Activated naive CD4-positive, alpha-beta T cell treated with Interleukin-2 at 50 U/mL for 16 hours (primary cell): ENCODE results near the gene VWDE.
"Not testable (repeated sequence)": the region's sequence is repeated elsewhere in the genome, so short reads cannot be mapped to it uniquely, and the experiment has no call there.

ENCODE experiments used
- DNase-seq: peaks from one replicate; pipeline ENCODE4 v3.0.0-alpha.2; 2020

The VWDE gene

DNA sequence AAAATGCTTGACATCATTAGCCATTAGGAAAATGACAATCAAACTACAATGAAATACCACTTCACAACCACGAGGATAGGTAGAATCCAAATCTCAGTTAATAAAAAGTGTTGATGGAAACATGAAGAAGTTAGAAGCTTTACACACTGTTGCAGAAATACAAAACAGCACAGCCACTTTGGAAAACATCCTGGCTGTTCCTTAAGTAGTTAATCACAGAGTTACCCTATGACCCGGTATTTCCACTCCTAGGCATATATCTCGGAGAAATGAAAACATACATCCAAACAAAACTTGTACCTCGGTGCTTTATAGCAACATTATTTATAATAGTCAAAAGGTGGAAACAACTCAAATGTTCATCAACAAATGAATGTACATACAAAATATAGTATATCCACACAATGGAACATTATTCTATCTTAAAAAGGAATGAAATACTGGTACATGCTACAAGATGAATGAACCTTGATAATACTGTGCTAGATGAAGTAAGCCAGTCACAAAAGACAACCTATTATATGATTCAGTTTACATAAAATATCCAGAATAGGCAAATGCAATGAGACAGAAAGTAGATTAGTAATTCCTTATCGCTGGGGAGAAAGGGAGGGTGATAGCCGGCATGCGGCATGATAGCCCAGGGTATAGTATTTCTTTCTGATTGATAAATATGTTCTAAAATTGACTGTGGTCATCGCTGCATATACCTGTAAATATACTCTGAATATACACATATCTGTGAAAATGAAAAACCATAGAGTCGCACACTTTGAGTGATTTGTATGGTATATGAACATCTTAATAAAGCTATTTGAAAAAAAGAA lies 1.9 kb downstream of the VWDE start:
- DNase-seq = no peak

DNA sequence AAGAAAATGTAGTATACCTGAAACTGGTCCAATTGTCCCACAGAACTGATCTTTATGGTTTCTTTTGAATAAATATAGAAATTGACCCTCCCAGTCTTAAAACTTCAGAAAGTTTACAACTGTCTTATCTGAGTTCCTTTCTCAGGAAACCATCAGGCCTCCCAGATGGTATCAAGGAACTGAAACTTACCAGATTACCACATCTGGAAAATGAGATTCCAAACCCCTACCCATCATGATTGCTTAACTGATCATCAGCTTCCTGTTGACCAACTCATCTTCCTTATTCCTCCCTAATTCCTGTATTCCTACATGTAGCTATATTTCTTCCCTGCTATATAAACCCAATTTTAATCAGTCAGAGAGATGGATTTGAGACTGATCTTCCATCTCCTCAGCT lies 5.5 kb downstream of the VWDE start:
- DNase-seq = no peak

DNA sequence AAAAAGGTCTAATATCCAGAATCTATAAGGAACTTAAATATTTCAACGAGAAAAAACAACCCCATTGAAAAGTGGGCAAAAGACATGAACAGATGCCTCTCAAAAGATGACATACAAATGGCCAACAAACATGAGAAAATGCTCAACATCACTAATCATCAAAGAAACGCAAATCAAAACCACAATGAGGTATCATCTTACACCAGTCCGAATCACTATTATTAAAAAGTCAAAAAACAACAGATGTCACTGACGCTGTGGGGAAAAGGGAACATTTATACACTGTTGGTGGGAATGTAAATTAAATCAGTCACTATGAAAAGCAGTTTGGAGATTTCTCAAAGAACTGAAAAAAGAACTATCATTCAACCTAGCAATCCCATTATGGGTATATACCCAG lies 6.0 kb downstream of the VWDE start:
- DNase-seq = no peak

DNA sequence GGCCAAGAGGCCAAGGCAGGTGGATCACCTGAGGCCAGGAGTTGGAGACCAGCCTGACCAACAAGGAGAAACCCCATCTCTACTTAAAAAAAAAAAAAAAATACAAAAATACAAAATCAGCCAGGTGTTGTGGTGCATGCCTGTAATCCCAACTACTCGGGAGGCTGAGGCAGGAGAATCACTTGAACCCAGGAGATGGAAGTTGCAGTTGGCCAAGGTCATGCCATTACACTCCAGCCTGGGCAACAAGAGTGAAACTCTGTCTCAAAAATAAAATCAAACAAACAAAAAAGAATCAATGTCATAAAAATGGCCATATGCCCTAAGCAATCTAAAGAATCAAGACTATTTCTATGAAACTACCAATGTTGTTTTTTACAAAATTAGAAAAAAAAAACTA lies 7.0 kb downstream of the VWDE start:
- DNase-seq = not testable (repeated sequence)

DNA sequence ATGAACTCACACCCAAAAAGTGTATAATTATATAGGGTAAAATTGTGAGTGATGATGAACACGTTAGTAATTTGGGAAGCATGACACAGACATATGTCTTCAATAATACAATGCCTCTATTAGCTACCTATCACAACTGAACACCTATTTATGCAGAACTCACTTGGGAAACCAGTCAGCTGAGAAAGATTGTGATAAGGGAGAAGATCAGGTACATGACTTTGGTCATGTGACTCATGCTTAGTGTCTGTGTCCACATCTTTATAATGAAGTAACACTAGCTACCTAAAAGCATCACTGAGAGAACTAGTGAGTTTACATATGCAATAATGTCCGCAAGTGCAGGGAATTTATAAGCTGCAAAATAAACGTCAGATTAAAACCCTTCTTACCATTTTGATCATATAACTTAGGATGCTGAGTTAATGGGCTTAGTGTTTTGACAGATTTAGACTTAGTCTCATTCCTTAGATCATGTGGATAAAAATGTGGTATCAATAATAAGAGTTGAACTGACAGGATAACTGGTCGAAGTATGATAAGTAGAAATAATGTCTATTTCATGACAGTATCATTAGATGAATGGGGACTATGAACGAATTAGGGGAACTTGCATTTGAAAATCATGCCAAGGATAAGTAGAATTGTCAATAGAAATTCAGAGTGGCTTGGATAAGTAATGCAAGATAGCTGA lies 11.6 kb downstream of the VWDE start:
- no peak for DNase-seq

DNA sequence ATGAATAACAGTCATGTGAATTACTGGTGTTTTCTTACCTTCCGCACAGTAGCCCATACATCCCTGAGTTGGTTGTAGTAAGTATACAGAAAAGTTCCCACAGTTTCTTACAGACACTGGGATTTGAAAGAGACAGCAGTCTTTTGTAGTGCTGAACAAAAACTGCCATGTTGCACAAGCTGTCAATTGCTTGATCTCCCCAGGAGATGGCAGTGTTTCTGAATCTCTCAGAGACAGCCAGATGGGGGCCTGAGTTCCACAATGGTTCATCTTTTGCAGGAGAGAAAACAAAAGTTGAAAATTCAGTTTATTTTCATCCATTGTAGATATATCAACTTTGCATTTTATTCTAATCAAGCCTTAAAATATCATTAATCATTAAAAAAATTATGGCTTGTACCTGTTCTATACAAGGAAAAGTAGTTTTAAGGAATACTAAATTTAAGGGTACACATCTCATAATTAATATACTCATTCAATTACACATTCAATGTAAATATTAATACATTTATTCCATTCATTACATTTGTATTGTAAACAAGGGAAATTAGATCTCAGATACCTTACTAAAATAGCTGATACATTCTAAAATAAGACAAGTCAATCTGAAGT lies 14.5 kb downstream of the VWDE start:
- peak; percentile 39 for DNase-seq

DNA sequence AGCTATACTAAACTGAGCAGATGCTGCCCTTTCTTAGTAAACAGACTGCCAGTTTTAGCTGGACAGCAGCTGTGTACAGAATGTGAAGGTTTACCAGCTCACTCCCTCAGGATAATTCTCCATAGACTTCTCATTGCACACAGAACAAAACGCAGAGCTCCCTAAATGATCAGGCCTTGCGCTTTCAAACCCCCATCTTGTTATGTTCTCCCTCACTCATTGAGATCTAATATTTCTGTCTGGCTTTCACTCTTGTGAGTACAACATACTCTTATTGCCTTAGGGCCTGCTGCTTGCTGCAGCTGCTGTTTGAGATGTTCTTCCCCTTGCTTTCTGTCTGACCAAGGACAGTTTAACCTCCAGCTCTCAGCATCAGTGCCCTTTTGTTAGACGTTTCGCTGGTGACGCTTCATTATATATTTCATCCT lies 17.3 kb downstream of the VWDE start:
- no peak for DNase-seq

DNA sequence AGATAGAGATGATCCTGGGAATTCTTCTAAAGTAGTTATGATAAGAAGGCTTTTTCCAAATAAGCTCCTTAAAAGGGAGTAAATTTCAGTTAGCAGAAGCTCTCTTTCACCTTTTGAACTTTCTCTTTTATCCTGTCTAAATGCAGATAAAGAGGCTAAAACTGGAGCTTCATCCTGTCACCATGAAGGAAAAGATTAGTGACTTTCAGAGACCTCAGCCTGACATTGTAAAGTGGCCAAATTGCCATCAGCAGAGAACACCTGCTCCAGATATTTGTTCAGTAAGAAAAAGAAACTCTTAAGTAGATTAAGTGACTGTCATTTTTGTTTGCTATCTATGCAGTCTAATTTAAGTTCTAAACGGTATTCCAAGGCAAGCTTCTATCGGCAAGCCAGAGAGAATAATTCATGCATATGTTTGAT lies 18.3 kb downstream of the VWDE start:
- no peak for DNase-seq

DNA sequence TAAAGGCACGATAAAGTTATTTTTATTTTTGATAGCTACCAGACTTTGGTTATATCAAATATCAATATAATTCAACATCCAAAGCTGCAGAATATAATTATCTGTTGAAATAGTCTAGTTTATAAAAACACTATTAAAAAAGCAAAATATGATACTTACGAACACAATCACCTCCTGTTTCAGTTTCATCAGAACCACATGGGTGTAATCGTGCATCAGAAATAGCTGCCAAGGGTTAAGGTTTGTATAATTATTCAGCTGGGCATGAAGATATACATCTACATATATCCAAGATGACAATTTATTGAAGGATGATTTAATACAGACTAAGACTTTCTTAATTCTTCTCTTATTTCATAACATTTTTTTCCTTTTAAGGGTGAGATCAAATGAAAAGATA lies 20.3 kb downstream of the VWDE start:
- no peak for DNase-seq

DNA sequence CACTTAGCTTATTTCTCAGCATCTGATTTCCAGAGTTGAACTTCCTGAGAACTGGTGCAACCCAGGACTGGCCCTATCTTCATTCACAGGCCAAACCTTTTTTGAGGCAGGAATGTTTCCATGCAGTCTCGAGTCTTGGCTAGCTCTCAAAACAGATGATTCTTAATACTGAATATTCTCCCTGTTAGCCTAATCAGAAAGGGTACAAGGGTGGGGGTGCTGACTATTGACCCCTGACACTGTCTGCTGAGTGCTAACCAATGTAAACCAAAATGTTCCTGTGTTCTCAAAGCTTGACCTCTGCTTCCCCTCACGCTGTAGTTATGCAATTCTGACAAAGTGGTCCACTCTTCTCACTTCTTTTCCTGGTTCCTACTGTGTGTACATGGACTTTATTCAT lies 25.3 kb downstream of the VWDE start:
- DNase-seq = no peak

DNA sequence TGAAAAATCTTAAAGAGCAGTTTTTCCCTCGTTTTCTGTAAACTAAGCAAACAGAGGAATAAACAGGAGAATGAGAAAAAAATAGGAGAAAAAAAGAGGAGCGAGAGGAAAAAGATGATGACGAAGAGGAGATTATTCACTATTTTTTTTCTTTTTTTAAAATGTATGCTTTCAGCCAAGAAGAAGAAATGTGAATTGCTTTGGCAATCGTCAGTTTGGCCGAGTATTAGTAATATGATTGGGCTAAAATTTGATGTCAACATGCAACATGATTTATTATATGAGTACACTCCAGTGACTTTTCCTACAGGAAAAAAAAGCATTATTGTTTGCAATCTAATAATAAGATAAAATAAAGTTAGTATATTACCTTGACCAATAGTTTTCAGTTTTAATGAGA lies 26.3 kb downstream of the VWDE start:
- no peak for DNase-seq

DNA sequence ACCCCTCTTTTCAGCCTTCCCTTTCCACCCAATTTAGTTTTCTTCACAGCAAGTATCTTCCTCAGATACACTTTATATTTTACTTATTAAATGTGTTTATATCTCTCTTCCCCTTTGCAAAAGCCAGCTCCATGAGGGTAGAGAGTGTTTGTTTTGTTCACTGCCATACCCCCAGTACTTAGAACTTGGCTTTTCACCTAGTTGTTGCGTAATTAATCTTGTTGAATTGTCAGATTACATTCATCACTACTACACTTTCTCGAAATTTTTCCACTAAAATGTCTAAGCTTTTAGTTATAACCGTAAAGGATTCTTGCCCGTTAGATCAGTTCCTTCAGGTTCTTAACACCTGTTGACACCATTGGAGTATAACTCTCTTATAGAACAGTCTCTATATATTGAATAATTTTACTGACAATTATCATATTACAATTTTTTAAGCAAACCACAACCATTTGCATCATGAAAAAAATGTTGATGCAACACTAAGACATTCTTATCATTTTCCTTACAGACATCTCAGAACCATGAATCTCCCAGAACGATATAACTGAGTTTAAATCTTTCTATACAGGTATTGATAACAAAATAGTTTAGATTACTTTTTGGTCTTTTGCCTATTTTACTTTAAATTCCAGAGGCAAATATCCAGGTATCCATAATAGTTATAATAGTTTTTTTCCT lies 29.9 kb downstream of the VWDE start:
- DNase-seq = no peak

DNA sequence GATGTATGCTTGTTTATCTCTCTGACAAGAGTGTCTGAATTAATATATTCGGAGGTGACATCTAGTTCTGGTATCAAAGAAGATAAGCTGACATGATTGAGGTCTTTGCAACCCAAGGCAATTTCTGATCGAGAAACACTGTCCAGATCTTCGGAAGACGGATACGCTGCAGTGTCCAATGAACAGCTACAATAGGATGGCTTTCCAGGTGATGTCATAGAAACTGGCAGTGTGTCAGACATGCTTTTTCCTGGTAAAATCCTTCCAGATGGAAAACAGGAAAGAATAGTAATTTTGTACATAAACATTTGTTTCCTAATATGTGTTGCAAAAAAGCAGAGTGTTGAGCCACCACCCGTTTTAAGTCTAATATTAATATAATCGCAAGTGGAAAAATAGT lies 33.4 kb downstream of the VWDE start:
- no peak for DNase-seq

DNA sequence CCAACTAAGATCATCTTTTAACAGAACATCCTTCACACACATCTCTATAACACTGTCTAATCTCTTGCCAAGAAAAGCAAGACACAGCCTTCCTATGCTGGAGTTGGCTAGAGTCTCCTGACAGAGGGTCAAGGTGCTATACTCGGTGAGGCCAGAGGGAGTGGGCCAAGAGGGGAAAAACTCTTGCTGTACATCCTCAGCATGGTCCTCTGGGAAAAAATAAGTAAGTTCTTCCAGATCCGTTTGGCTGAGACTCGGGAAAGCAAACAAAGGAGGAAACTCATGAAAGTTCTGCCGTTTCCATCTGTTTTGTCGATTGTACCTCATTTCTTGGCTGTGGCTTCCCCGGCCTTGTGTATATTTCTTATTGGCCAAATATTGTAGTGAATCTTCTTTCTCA lies 33.9 kb downstream of the VWDE start:
- no peak for DNase-seq

DNA sequence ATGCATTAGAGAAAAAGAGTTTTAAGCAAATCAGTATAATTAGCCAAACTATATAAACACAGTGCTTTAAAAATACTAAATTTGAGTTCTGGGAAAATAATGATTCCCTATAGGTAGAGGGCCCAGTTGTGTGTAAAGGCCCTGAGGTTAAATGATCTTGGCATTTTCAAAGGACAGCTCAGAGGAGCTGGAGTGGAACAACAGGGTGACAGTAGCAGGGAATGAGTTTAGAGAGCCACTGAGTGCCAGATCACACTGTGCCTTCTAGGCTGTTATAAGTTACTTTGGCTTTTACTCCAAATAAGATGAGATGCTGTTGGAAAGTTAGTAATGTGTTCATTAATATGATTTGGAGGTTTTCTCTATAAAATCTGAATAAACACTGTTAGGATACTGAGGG lies 34.6 kb downstream of the VWDE start:
- DNase-seq = no peak

DNA sequence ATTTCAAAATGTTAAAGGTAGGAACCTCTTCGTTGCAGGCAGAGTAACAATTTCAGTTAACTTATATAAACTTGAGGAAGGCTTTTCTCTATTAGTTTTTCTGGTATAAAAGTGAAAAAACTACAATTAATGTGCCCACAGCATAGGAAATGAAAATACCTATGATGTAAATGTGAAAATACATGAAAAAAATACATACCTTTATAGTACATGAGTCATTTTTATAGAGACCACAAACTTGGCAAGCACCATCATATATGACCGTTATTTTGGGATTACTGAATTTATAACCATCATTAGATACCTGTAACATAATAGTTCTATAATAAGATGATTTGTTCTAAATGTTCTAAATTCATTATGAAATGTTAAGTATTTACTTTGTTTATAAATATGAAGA lies 42.7 kb downstream of the VWDE start:
- DNase-seq = no peak

DNA sequence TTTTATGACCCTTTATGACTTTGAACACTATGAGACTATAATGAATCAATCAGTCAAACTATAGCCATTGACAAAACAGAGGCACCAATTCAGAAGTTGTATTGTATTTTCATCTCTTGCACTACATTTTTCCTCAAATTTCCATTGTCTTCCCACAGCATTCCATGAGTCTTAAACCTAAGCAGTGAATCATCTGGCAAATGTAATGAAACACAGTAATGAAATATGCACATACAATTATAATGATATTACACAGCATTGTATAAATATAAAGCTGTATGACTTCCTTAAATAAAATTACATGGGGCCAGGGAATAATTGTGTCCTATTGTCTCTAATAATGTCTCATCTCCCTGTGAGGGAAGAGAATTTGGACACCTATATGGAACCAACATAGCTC lies 45.0 kb downstream of the VWDE start:
- DNase-seq = no peak

DNA sequence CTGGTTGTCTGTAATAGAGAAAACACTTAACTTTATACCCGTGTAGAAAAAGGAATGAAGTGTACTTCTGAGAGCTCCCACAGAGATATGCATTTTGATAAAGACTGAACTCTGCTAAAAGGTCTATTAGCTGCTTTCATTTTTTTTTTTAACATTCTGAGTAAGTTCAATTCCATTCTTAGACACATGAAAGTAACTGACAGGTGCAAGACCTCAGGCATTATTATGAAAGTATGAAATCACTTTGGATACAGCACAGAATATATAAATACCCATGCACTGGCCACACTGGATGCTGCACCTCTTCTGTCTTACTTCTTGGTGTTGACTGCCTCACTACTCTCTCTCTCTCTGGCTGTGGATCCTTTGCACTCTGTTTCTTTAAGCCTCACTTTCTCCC lies 46.2 kb downstream of the VWDE start:
- DNase-seq = no peak

DNA sequence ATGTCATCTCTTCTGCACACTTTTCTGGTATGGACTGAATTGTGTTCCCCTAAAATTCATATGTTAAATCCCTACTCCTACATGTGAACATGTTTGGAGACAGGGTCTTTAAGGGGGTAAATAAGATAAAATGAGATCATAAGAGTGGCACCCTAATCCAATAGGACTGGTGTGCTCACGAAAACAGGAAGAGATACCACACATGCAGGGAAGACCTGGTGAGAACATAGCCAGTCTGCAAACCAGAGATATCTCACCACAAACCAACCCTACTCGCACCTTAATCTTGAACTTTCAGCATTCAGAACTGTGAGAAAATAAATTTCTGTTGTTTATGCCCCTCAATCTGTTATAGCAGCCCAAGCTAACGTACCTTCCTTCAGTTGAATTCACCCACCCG lies 51.8 kb downstream of the VWDE start:
- no peak for DNase-seq

DNA sequence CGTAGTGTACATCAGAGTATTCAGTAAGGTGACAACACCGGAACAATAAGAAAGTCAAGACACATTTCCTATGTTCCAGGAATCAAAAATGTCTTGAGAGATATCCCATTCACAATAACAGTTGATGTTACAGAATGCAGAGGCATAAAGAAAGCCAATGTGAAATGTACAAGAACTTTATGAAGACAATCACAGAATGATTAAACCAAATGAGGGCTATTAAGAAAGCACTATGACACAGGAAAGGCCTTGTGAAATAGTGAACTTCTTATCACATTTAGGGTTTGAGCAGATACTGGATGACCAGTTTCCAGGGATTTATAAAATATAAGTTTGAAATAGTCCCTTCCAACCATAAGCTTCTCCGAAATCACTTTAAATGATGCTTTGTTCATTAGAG lies 52.7 kb downstream of the VWDE start:
- DNase-seq = no peak

DNA sequence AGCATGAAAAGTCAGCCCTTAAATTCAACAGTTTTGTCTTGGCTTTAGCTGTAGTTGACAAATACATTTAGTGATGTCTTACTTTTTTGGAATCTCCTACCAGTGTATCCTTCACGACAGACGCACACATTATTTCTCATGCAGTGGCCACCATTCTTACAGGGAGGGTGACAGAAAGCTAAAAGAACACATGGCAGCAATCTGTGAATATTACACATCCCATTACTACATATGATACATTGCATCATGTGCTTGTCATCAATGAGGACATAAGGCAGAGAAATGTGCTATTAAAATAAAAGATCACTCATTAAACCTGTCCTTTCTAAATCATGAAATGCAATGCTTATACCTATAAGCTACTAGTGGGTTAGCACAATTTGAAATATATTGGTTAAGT lies 66.6 kb downstream of the VWDE start:
- no peak for DNase-seq

DNA sequence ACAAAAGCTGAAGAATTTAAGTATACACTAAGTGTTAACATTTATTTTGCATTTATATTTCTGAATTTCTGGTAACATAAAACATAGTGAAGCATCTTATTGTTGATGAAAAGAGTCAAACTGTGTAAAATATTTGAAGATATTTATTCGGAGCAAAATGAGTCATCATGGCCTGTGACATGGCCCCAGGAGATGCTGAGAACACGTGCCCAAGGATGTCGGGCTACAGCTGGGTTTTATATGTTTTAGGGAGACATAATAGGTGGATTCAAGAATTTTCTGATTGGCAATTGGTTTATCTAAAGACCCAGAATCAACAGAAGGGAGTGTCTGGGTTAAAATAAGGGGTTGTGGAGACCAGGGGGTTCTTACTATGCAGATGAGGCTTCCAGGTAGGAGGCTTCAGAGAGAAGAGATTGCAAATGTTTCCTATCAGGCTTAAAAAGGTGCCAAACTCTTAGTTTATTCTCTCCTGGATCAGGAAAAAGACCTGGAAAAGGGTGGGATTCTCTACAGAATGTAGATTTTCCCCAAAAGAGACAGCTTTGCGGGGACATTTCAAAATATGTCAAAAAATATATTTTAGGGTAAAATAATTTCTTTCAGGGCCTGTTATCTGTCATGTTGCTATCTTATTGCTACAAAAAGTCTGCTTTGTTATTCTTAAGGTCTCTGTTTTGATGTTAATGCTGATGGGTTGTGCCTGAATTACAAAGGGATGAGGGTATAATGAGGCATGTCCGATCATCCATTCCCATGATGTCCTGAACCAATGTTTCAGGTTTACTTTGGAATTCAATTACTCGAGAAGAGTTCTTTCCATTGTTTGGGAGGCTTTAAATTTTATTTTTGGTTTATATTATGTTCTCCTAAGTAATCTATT lies 74.5 kb downstream of the VWDE start:
- DNase-seq = no peak

DNA sequence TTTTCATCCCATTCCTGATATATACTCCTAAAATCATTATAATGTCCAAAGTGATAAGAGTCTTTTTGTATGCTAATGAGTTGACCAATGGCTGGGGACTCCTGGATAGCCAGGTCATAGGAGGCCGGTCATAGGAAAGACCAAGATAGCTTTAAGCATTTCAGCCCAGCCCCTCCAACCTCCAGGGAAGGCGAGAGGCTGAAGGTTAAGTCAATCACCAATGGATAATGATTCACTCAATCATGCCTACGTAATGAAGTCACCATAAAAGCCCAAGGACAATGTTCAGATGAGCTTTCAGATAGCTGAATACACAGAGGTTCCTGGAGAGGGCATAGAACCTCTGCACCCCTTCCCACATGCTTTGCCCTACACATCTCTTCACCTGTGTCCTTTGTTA lies 75.7 kb downstream of the VWDE start:
- no peak for DNase-seq
